HEK293 (cell line): ENCODE results near the gene UNC5B.

ENCODE experiments used
- CTCF ChIP-seq: fragments of 450-650 bp; formaldehyde crosslinking; IDR thresholded peaks from 2 replicates; pipeline ENCODE4 v1.5.1; 2016; ENCODE audit warnings: missing biosample characterization, missing genetic modification characterization
- PATZ1 ChIP-seq: fragments of 450-650 bp; formaldehyde crosslinking; IDR thresholded peaks from 2 replicates; pipeline ENCODE4 v1.5.1; 2016; ENCODE audit warnings: missing biosample characterization, missing genetic modification characterization
- PRDM2 ChIP-seq: fragments of 450-650 bp; formaldehyde crosslinking; IDR thresholded peaks from 2 replicates; pipeline ENCODE4 v1.5.1; 2016; ENCODE audit warnings: missing biosample characterization, missing genetic modification characterization, borderline replicate concordance
- RBAK ChIP-seq: fragments of 450-650 bp; formaldehyde crosslinking; IDR thresholded peaks from 2 replicates; pipeline ENCODE4 v1.5.1; 2016; ENCODE audit warnings: missing biosample characterization, missing genetic modification characterization
- ZNF114 ChIP-seq: fragments of 450-650 bp; formaldehyde crosslinking; IDR thresholded peaks from 2 replicates; pipeline ENCODE4 v1.5.0; 2017; ENCODE audit warnings: missing biosample characterization, missing genetic modification characterization
- ZNF121 ChIP-seq: fragments of 450-650 bp; formaldehyde crosslinking; IDR thresholded peaks from 2 replicates; pipeline ENCODE4 v1.5.1; 2016; ENCODE audit warnings: missing biosample characterization, missing genetic modification characterization
- ZNF184 ChIP-seq: fragments of 450-650 bp; IDR thresholded peaks from 2 replicates; pipeline ENCODE4 v1.5.1; 2018; ENCODE audit warnings: missing biosample characterization, mild to moderate bottlenecking, missing genetic modification characterization
- ZNF274 ChIP-seq, 2 experiments: fragments of 200-500 bp in 1 of 2; fragments of 450-650 bp in 1 of 2; sonication (Bioruptor generic) in 1 of 2; formaldehyde crosslinking in 1 of 2; IDR thresholded peaks; 2 replicates each; pipeline versions ENCODE4 v1.5.1 to v1.6.1; 2014 to 2016; ENCODE audit warnings: borderline replicate concordance in 1 of 2, inconsistent platforms in 1 of 2, low read length in 1 of 2, missing biosample characterization in 1 of 2, missing genetic modification characterization in 1 of 2
- ZNF423 ChIP-seq: fragments of 450-650 bp; formaldehyde crosslinking; IDR thresholded peaks from 2 replicates; pipeline ENCODE4 v1.5.1; 2016; ENCODE audit warnings: missing biosample characterization, missing genetic modification characterization
- ZNF548 ChIP-seq: fragments of 450-650 bp; formaldehyde crosslinking; IDR thresholded peaks from 2 replicates; pipeline ENCODE4 v1.5.1; 2016; ENCODE audit warnings: missing biosample characterization, missing genetic modification characterization
- ZNF629 ChIP-seq: fragments of 450-650 bp; formaldehyde crosslinking; IDR thresholded peaks from 2 replicates; pipeline ENCODE4 v1.5.1; 2017; ENCODE audit warnings: missing biosample characterization, missing genetic modification characterization
- ZNF707 ChIP-seq: fragments of 450-650 bp; formaldehyde crosslinking; IDR thresholded peaks from 2 replicates; pipeline ENCODE4 v1.5.1; 2016; ENCODE audit warnings: missing biosample characterization, missing genetic modification characterization
- ZNF768 ChIP-seq: fragments of 450-650 bp; formaldehyde crosslinking; IDR thresholded peaks from 2 replicates; pipeline ENCODE4 v1.5.1; 2018; ENCODE audit warnings: missing biosample characterization, mild to moderate bottlenecking, missing genetic modification characterization
- ZNF785 ChIP-seq: fragments of 450-650 bp; formaldehyde crosslinking; IDR thresholded peaks from 2 replicates; pipeline ENCODE4 v1.5.1; 2016; ENCODE audit warnings: missing biosample characterization, missing genetic modification characterization

GRCh38 chr10:71262817-71263216 lies 50.4 kb downstream of the UNC5B start:
- TF ChIP-seq CTCF (tag by site-specific recombination) = no peak
- no peak for TF ChIP-seq ZNF548
- TF ChIP-seq ZNF707 (tag by site-specific recombination) = no peak
- TF ChIP-seq ZNF184 (tag by site-specific recombination) = no peak
- TF ChIP-seq ZNF768 = no peak
- no peak for TF ChIP-seq ZNF629 (tag by site-specific recombination)
- TF ChIP-seq PATZ1 (tag by site-specific recombination) = no peak; the same call in 1 of the 2 replicates
- no peak for TF ChIP-seq ZNF423 (tag by site-specific recombination)
- TF ChIP-seq ZNF274 (IDR thresholded peaks at IDR 0.05; ENCODE audit: low read length) = no peak
- no peak for TF ChIP-seq ZNF274 (tag by site-specific recombination; IDR thresholded peaks at IDR 0.05; ENCODE audit: borderline replicate concordance)
- TF ChIP-seq ZNF785 (tag by site-specific recombination) = no peak
- no peak for TF ChIP-seq ZNF121 (tag by site-specific recombination)
- no peak for TF ChIP-seq ZNF114 (tag by site-specific recombination)
- TF ChIP-seq RBAK (tag by site-specific recombination) = no peak
- no peak for TF ChIP-seq PRDM2 (tag by site-specific recombination)
